ENCODE data around the gene TNK2. TPM values are rescaled to one million over a fixed set of nuclear protein-coding genes. Genes with fewer than 3 reads are reported as not detected.
A peak's percentile ranks its signal among the peaks of the same experiment; 100 is the strongest.

Gene TNK2
- total and polyA plus RNA-seq, 2 experiments from 2014 or later: 3.2 to 12.3 TPM

- H2AFZ ChIP-seq: no peak overlapping the region
- H3K36me3 ChIP-seq (ENCODE audit: low read depth): no peaks in the 10 kb centered on the region
- H3K4me3 ChIP-seq: no peak overlapping the region
- no peaks in the 10 kb centered on the region for H3K9me3 ChIP-seq (ENCODE audit: low read depth)
- H3K9me2 ChIP-seq (ENCODE audit: insufficient read depth): no peaks in the 10 kb centered on the region
- TF ChIP-seq EZH2 (IDR thresholded peaks at IDR 0.05; ENCODE audit: insufficient read depth, poor library complexity, severe bottlenecking) (no peak), EZH2phosphoT487 (IDR thresholded peaks at IDR 0.05; ENCODE audit: insufficient read depth, low read depth) (no peak)
- DNase-seq: no peak
- H3K27ac ChIP-seq: peak overlapping the region; percentile 26; the same call in 1 of the 2 replicates
- peaks cover 23% of the 10 kb centered on the region for H3F3A ChIP-seq (ENCODE audit: insufficient read depth)
- H3K27me3 ChIP-seq (replicated peaks; ENCODE audit: insufficient read depth): no peaks in the 10 kb centered on the region
- H3K9ac ChIP-seq: peak overlapping the region; percentile 80
- no peak overlapping the region for H3K4me2 ChIP-seq (ENCODE audit: unreplicated experiment)
- 67 to 75% methylated on average over 4 of the region's 4 CpGs for WGBS, 2 experiments (ENCODE audit: low coverage in 1 of 2, low lambda C conversion rate in 2 of 2, missing lambda C conversion rate in 2 of 2)
- peaks cover 35% of the 10 kb centered on the region for H3K4me1 ChIP-seq (ENCODE audit: insufficient read depth)
- in situ Hi-C loops (cut with MboI): no loop called here
- no peaks in the 10 kb centered on the region for H4K20me1 ChIP-seq (ENCODE audit: insufficient read depth)
- peaks cover 56% of the 10 kb centered on the region for H3K79me2 ChIP-seq (ENCODE audit: insufficient read depth)
These were observed 14.8 kb downstream of the TNK2 start for GRCh38 chr3:195893516-195893915.

DNA sequence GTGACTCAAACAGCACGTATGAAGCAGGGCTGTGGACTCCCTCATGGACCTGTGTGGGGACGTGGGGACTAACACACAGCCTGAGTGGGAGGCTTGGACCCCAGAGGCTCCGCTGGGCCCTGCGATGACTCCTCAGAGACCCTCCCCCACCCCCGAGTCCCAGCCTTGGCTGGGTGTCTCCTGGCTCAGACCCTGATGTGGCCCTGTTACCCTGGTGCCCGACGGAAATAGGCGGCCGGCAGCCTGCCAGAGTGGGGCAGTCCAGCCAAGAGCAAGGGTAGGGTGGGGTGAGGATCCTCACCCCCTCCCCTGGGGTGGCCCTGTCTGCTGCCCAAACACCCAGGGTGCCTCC, 15.3 kb downstream of the TNK2 start:
- Histone ChIP-seq H3K4me3 (peak overlapping the region; percentile 48), H2AFZ (peak overlapping the region; percentile 52), H3K79me2 (ENCODE audit: insufficient read depth) (peaks cover 52% of the 10 kb centered on the region), H3F3A (ENCODE audit: insufficient read depth) (peaks cover 21% of the 10 kb centered on the region), H3K4me1 (ENCODE audit: insufficient read depth) (peaks cover 35% of the 10 kb centered on the region), H3K27ac (peak overlapping the region; percentile 26), H3K27me3 (replicated peaks; ENCODE audit: insufficient read depth) (no peaks in the 10 kb centered on the region), H3K36me3 (ENCODE audit: low read depth) (no peaks in the 10 kb centered on the region), H3K9me3 (ENCODE audit: low read depth) (no peaks in the 10 kb centered on the region), H3K9me2 (ENCODE audit: insufficient read depth) (no peaks in the 10 kb centered on the region), H4K20me1 (ENCODE audit: insufficient read depth) (no peaks in the 10 kb centered on the region), H3K9ac (peak overlapping the region; percentile 55), H3K4me2 (ENCODE audit: unreplicated experiment) (peak overlapping the region; percentile 70)
- in situ Hi-C loops (cut with MboI): no loop called here
- TF ChIP-seq EZH2 (IDR thresholded peaks at IDR 0.05; ENCODE audit: insufficient read depth, poor library complexity, severe bottlenecking) (no peak), EZH2phosphoT487 (IDR thresholded peaks at IDR 0.05; ENCODE audit: insufficient read depth, low read depth) (no peak)
- no peak for DNase-seq
- WGBS, 2 experiments (ENCODE audit: low coverage in 1 of 2, low lambda C conversion rate in 2 of 2, missing lambda C conversion rate in 2 of 2): 6 to 12% methylated on average over 8 to 9 of the region's 9 CpGs

GRCh38 chr3:195892105-195893043, 16.0 kb downstream of the TNK2 start:
- Histone ChIP-seq H3K4me3 (peak overlapping the region; percentile 48), H3F3A (ENCODE audit: insufficient read depth) (peaks cover 17% of the 10 kb centered on the region), H3K4me2 (ENCODE audit: unreplicated experiment) (peak overlapping the region; percentile 70), H3K9me3 (ENCODE audit: low read depth) (no peaks in the 10 kb centered on the region), H3K9me2 (ENCODE audit: insufficient read depth) (no peaks in the 10 kb centered on the region), H3K27ac (peak overlapping the region; percentile 26), H3K79me2 (ENCODE audit: insufficient read depth) (peaks cover 50% of the 10 kb centered on the region), H3K36me3 (ENCODE audit: low read depth) (no peaks in the 10 kb centered on the region), H4K20me1 (ENCODE audit: insufficient read depth) (no peaks in the 10 kb centered on the region), H2AFZ (peak overlapping the region; percentile 52), H3K9ac (peak overlapping the region; percentile 55), H3K4me1 (ENCODE audit: insufficient read depth) (peaks cover 33% of the 10 kb centered on the region), H3K27me3 (replicated peaks; ENCODE audit: insufficient read depth) (no peaks in the 10 kb centered on the region)
- no peak for TF ChIP-seq EZH2 (IDR thresholded peaks at IDR 0.05; ENCODE audit: insufficient read depth, poor library complexity, severe bottlenecking)
- peak; percentile 83 for DNase-seq
- WGBS, 2 experiments (ENCODE audit: low coverage in 1 of 2, low lambda C conversion rate in 2 of 2, missing lambda C conversion rate in 2 of 2): 46 to 60% methylated on average over 26 to 33 of the region's 35 CpGs
- in situ Hi-C loops (cut with MboI): no loop called here

DNA sequence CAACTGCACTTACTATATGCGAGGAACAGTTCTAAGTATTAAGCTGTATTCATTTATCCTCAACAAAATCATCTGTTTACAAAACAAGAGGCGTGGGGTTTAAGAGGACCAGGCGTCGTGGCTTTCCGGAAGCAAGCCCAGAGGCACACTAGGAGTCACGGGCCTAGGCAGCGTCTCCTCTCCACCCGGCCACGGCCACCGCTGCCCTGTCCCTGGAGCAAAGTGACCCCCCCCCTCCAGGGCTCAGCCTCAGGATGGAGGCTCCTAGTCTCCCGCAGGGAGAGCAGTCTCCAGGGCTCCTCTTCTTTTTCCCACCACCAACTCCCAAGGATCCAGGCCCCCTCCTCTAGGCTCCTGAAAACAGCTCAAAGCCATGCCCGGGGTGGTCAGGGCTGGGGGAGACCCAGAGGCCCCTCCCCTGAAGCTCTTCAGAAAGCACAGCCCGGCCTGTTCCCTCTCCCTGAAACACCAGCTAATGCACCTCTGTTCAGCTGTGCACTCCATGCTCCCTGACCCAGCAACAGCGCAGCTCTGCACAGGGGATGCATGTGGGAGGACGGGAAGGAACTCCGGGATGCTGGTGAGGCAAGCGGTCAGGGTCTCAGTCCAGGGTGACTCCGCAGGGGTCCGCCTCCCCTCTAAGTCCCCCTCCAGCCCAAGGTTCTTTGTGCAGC, 16.8 kb downstream of the TNK2 start:
- Histone ChIP-seq H3K4me2 (ENCODE audit: unreplicated experiment) (no peak overlapping the region), H3K79me2 (ENCODE audit: insufficient read depth) (peaks cover 50% of the 10 kb centered on the region), H4K20me1 (ENCODE audit: insufficient read depth) (no peaks in the 10 kb centered on the region), H3K36me3 (ENCODE audit: low read depth) (no peaks in the 10 kb centered on the region), H3K9me2 (ENCODE audit: insufficient read depth) (no peaks in the 10 kb centered on the region), H3K9ac (no peak overlapping the region), H3F3A (ENCODE audit: insufficient read depth) (peaks cover 10% of the 10 kb centered on the region), H3K4me1 (ENCODE audit: insufficient read depth) (peaks cover 28% of the 10 kb centered on the region), H3K27ac (no peak overlapping the region), H3K9me3 (ENCODE audit: low read depth) (no peaks in the 10 kb centered on the region), H2AFZ (no peak overlapping the region), H3K27me3 (replicated peaks; ENCODE audit: insufficient read depth) (no peaks in the 10 kb centered on the region), H3K4me3 (no peak overlapping the region)
- TF ChIP-seq EZH2 (IDR thresholded peaks at IDR 0.05; ENCODE audit: insufficient read depth, poor library complexity, severe bottlenecking) (no peak), EZH2phosphoT487 (IDR thresholded peaks at IDR 0.05; ENCODE audit: insufficient read depth, low read depth) (no peak)
- WGBS, 2 experiments (ENCODE audit: low coverage in 1 of 2, low lambda C conversion rate in 2 of 2, missing lambda C conversion rate in 2 of 2): 95 to 96% methylated on average over 18 to 19 of the region's 19 CpGs
- DNase-seq: no peak
- in situ Hi-C loops (cut with MboI): no loop called here

Data from GM23248 (cell line).